Activated naive CD4-positive, alpha-beta T cell treated with anti-CD3 and anti-CD28 coated beads, Interleukin-2, amount 50 U/mL, for 24 hours (primary cell): ENCODE results near the gene MRPL39.

Experiments
- H3K27ac Mint-ChIP-seq: one replicate; pipeline ENCODE4 v1.8.0; 2021; ENCODE audit warnings: mild to moderate bottlenecking, mixed read lengths
- H3K27me3 Mint-ChIP-seq: one replicate; pipeline ENCODE4 v1.8.0; 2021; ENCODE audit warnings: mixed read lengths
- H3K36me3 Mint-ChIP-seq: one replicate; pipeline ENCODE4 v1.8.0; 2021; ENCODE audit warnings: mixed read lengths
- H3K4me1 Mint-ChIP-seq: one replicate; pipeline ENCODE4 v1.8.0; 2021; ENCODE audit warnings: mixed read lengths
- H3K4me3 Mint-ChIP-seq: one replicate; pipeline ENCODE4 v1.8.0; 2021; ENCODE audit warnings: mild to moderate bottlenecking, mixed read lengths
- H3K9me3 Mint-ChIP-seq: one replicate; pipeline ENCODE4 v1.8.0; 2021; ENCODE audit warnings: mixed read lengths

Gene MRPL39

DNA sequence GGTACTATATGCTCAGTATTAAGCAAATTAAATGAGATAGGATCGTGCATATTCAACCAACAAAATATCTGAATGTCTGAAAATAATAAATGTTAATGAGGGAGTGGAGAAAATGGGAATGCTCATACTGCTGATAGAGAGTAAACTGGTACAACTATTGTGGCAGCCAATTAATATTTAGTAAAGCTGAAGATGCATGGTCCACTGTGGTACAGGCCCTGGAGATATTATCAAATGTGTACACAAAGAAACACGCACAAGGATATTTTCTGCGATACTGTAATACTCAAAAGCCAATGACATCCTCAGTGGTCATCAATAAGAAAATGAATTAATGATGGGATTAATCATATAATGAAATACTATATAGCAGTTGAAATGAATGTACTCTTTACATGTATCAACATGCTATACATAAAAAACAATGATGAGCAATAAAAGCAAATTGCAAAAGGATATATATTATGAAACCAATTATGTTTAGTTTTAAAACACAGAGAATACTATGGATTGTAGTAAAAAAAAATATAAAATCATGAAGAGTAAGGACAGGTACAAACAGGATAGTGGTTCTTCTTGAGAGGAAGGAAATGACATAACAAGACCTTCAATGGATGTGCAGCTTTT is 25.0 kb downstream of the MRPL39 start:
- peak overlapping the region; percentile 77 for H3K27ac Mint-ChIP-seq

DNA sequence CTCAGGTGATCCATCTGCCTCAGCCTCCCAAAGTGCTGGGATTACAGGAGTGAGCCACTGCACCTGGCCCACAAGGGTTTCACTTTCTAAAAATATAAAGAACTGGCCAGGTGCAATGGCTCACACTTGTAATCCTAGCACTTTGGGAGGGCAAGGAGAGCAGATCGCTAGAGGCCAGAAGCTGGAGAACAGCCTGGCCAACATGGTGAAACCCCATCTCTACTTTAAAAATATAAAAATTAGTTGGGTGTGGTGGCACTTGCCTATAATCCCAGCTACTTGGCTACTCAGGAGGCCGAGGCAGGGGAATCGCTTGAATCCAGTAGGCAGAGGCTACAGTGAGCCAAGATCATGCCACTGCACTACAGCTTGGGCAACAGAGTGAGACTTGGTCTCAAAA is 25.7 kb downstream of the MRPL39 start:
- Mint-ChIP-seq H3K36me3 (peaks cover 26% of the 10 kb centered on the region), H3K9me3 (no peaks in the 10 kb centered on the region), H3K27ac (no peak overlapping the region), H3K4me3 (no peak overlapping the region), H3K27me3 (no peaks in the 10 kb centered on the region), H3K4me1 (peaks cover 52% of the 10 kb centered on the region)

More for the DNA sequence above, 25.0 kb downstream of the MRPL39 start:
- Mint-ChIP-seq H3K9me3 (no peaks in the 10 kb centered on the region), H3K27me3 (no peaks in the 10 kb centered on the region), H3K4me1 (peaks cover 52% of the 10 kb centered on the region), H3K4me3 (no peak overlapping the region), H3K36me3 (peaks cover 27% of the 10 kb centered on the region)

- no peaks in the 10 kb centered on the region for H3K9me3 Mint-ChIP-seq
- peaks cover 54% of the 10 kb centered on the region for H3K4me1 Mint-ChIP-seq
- peaks cover 27% of the 10 kb centered on the region for H3K36me3 Mint-ChIP-seq
- no peak overlapping the region for H3K4me3 Mint-ChIP-seq
- peak overlapping the region; percentile 79 for H3K27ac Mint-ChIP-seq
- H3K27me3 Mint-ChIP-seq = no peaks in the 10 kb centered on the region
Observed at GRCh38 chr21:25580912-25581260, 26.4 kb downstream of the MRPL39 start.

DNA sequence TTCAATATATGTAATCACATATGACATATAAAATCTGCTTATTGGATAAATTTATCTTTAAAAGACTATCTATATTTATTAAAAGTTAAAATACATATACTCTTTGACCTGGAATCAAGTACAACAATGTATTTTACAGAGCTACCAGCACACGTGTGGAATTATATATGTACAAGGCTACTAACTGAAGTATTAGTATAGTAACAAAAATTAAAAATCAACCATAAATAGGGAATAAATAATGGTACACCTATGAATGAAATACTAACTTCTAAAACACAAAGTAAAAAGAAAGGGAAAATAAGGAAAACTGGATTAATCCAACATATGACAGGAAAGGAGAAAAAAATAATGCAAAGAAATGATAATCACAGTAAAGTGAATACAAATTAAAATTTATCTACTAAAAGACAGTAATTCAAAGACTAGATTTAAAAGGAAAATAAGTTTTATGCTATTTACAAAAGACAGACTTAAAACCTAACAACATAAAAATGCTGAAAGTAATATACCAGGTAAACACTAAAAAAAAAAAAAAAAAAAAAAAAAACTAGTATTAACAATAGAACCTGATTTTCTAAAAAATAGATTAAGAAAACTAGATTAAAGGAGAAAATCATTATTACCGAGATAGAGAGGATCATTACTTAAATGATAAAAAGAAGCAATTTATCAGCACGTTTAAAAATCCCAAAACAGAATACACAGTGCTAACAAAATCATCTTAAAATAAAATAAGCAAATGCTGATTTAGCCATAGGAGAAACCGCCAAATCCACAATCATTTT is 27.9 kb downstream of the MRPL39 start:
- Mint-ChIP-seq H3K4me1 (peaks cover 50% of the 10 kb centered on the region), H3K9me3 (no peaks in the 10 kb centered on the region), H3K36me3 (peaks cover 27% of the 10 kb centered on the region), H3K27ac (peak overlapping the region; percentile 93), H3K27me3 (no peaks in the 10 kb centered on the region), H3K4me3 (no peak overlapping the region)

GRCh38 chr21:25578056-25578961 is 29.0 kb downstream of the MRPL39 start:
- H3K27ac Mint-ChIP-seq = peak overlapping the region; percentile 99
- peaks cover 29% of the 10 kb centered on the region for H3K36me3 Mint-ChIP-seq
- H3K4me3 Mint-ChIP-seq = peak overlapping the region; percentile 96
- H3K9me3 Mint-ChIP-seq = no peaks in the 10 kb centered on the region
- H3K4me1 Mint-ChIP-seq = peaks cover 46% of the 10 kb centered on the region
- H3K27me3 Mint-ChIP-seq = no peaks in the 10 kb centered on the region

DNA sequence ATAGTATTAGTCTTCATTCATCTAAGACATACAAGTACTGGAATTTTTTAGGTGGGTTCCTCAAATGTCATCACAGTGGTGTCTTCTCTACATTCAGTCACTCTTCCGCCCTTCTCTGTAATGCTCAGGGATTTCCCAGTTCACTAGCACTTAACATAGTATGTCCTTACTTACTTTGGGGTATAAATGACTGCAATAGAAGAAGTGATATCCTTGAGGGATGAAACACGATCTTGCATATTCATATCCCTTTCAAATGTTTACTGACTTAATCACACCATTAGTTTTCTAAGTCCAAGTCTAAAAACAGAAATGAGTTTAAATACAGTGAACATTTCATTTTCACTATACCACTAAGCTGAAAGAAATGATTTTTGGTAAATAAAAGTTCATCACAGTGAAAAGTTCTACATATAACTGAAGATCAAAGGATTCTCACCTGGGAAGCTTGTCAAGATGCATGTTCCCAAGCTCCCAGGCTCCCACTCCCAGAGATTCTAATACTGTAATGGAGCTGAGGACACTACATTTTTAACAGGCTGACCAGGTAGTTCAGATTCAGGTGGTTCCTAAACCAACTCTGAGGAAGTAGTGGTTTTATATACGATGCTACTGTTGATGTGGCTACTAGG is 29.7 kb downstream of the MRPL39 start:
- Mint-ChIP-seq H3K27ac (peak overlapping the region; percentile 99), H3K4me3 (peak overlapping the region; percentile 96), H3K27me3 (no peaks in the 10 kb centered on the region), H3K4me1 (peaks cover 47% of the 10 kb centered on the region), H3K9me3 (no peaks in the 10 kb centered on the region), H3K36me3 (peaks cover 34% of the 10 kb centered on the region)

DNA sequence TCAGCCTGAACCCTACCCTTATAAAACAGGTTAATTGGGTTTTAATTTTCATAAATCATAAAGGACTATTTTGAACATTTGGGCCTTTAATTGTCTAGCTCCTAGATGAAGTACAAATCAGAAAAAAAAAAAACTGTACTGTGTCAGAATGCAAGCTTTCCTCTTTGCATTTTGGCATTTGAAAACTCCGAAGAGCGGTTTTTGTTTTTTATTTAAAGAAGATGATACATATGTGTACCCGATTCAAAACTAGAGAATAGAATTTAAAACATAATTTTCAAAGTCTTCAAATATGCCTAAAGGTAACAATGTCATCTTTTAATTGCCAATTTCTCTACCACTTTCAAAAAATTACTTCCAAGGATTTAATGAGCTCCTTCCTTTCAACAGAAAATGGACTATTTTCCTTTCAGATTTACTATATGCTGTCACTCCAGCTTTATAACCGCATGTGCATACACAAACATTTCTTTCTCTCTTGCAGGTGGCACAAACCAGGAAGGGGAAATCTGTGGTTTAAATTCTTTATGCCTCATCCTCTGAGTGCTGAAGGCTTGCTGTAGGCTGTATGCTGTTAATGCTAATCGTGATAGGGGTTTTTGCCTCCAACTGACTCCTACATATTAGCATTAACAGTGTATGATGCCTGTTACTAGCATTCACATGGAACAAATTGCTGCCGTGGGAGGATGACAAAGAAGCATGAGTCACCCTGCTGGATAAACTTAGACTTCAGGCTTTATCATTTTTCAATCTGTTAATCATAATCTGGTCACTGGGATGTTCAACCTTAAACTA is 33.7 kb downstream of the MRPL39 start:
- H3K9me3 Mint-ChIP-seq = no peaks in the 10 kb centered on the region
- peaks cover 45% of the 10 kb centered on the region for H3K4me1 Mint-ChIP-seq
- no peaks in the 10 kb centered on the region for H3K27me3 Mint-ChIP-seq
- peaks cover 52% of the 10 kb centered on the region for H3K36me3 Mint-ChIP-seq
- peak overlapping the region; percentile 99 for H3K27ac Mint-ChIP-seq
- H3K4me3 Mint-ChIP-seq = peak overlapping the region; percentile 96

DNA sequence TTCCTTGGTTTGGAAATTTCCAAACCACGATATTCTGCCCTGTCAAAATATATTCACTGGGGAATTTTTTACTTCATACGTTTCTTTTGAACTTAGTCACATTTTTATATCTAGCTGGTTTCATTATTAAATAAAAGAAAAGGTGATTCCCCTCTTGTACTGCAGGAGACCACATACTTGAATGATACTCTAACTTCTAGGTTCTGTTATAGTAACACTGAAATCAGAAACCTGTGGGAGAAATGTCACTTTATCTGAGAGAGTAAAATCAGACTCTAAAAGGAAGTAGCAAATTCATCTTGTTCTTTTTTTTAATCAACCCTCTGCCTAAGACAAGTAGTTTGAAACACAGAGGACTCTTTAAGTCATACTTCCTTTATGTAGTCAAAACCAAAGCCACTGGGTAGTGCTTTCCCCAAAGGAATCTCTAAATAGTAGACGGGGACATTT is 34.4 kb downstream of the MRPL39 start:
- H3K4me1 Mint-ChIP-seq = peaks cover 45% of the 10 kb centered on the region
- H3K27ac Mint-ChIP-seq = peak overlapping the region; percentile 99
- H3K27me3 Mint-ChIP-seq = no peaks in the 10 kb centered on the region
- no peaks in the 10 kb centered on the region for H3K9me3 Mint-ChIP-seq
- peak overlapping the region; percentile 96 for H3K4me3 Mint-ChIP-seq
- peaks cover 58% of the 10 kb centered on the region for H3K36me3 Mint-ChIP-seq

- Mint-ChIP-seq H3K36me3 (peaks cover 65% of the 10 kb centered on the region), H3K9me3 (no peaks in the 10 kb centered on the region), H3K4me1 (peaks cover 42% of the 10 kb centered on the region), H3K4me3 (peak overlapping the region; percentile 96), H3K27me3 (no peaks in the 10 kb centered on the region), H3K27ac (peak overlapping the region; percentile 96)
Observed at GRCh38 chr21:25571726-25572121, 35.6 kb downstream of the MRPL39 start.

DNA sequence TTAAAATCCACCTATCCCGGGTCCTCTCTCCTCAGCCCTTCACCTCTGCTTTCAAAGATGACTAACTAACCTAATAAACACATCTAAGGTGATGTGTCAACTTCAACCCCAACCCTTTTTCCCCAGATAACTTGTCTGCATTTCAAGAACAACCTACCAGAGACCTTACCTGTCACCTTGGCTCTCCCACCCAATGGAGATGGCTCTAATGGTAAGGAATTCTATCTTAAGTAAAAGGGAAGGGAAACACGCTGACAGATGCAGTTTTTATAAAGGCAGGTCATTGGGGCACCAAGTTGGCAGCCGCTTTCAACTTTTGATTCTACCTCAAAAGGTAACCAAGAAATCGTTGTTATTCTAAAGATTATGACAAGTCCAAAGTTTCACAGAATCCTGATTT is 37.6 kb downstream of the MRPL39 start:
- H3K36me3 Mint-ChIP-seq = peaks cover 68% of the 10 kb centered on the region

DNA sequence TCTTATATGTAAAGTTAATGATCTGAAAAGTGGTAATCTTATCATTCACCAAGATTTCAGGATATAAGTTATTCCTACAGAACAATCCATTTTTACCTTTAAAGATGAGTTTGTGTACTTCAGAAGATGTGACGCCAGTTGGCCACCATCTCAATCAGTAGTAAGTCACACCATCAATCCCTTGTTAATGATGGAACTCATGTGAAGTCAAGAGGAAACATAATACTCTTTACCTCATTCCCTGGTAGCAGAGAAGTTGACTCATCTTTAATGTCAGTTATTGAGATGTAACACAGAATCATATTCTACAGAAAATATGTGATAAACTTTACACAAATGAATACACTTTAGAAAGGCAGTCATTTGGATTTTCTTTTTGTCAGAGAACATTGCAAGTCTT is 38.2 kb downstream of the MRPL39 start:
- Mint-ChIP-seq H3K4me3 (peak overlapping the region; percentile 96), H3K27me3 (no peaks in the 10 kb centered on the region), H3K9me3 (no peaks in the 10 kb centered on the region), H3K4me1 (peaks cover 25% of the 10 kb centered on the region), H3K36me3 (peaks cover 74% of the 10 kb centered on the region), H3K27ac (peak overlapping the region; percentile 97)

More for the DNA sequence above, 37.6 kb downstream of the MRPL39 start:
- Mint-ChIP-seq H3K27ac (peak overlapping the region; percentile 97), H3K9me3 (no peaks in the 10 kb centered on the region), H3K4me3 (peak overlapping the region; percentile 96), H3K27me3 (no peaks in the 10 kb centered on the region), H3K4me1 (peaks cover 25% of the 10 kb centered on the region)

GRCh38 chr21:25568246-25568645 is 39.0 kb downstream of the MRPL39 start:
- Mint-ChIP-seq H3K27ac (peak overlapping the region; percentile 99), H3K9me3 (no peaks in the 10 kb centered on the region), H3K27me3 (no peaks in the 10 kb centered on the region), H3K4me3 (peak overlapping the region; percentile 96), H3K36me3 (peaks cover 78% of the 10 kb centered on the region), H3K4me1 (peaks cover 18% of the 10 kb centered on the region)

GRCh38 chr21:25567472-25567871 is 39.8 kb downstream of the MRPL39 start:
- Mint-ChIP-seq H3K9me3 (no peaks in the 10 kb centered on the region), H3K4me3 (peak overlapping the region; percentile 96), H3K27me3 (no peaks in the 10 kb centered on the region), H3K27ac (peak overlapping the region; percentile 99), H3K36me3 (peaks cover 81% of the 10 kb centered on the region), H3K4me1 (peaks cover 12% of the 10 kb centered on the region)

DNA sequence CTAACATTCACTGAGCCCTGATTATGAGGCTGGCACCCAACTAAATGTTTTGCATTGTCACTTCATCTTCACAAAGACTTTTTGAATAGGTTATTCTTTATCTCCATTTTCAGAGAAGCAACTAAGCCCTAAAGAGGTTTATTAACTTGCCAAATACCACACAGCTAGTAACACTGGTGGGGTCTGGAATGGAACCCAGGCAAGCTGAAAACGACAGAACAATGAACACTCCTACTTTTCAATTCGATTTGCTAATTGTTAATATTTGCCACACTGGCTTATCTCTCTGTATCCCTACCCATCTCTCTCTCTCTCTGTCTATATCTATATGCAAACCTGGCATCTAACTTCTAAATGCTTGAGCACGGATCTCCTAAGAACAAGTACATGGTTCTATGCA is 40.6 kb downstream of the MRPL39 start:
- H3K4me3 Mint-ChIP-seq = peak overlapping the region; percentile 96
- H3K27me3 Mint-ChIP-seq = no peaks in the 10 kb centered on the region
- peaks cover 12% of the 10 kb centered on the region for H3K4me1 Mint-ChIP-seq
- no peaks in the 10 kb centered on the region for H3K9me3 Mint-ChIP-seq
- peaks cover 80% of the 10 kb centered on the region for H3K36me3 Mint-ChIP-seq
- peak overlapping the region; percentile 99 for H3K27ac Mint-ChIP-seq
